ENCODE results near the gene IFITM10.

GRCh38 chr11:1782831-1783724 is 32.7 kb upstream of the IFITM10 start:
- TF ChIP-seq EZH2phosphoT487 (IDR thresholded peaks at IDR 0.05; ENCODE audit: insufficient read depth, low read depth) (no peak), EZH2 (IDR thresholded peaks at IDR 0.05; ENCODE audit: insufficient read depth, poor library complexity, severe bottlenecking) (no peak)

All from GM23248 (cell line).